GM21737 (cell line): ENCODE measurements around the gene EHHADH.

Experiments used
- ATAC-seq: cut with Tn5 transposase; IDR thresholded peaks from one replicate; pipeline ENCODE4 v1.9.1; 2021; ENCODE audit warnings: mild to moderate bottlenecking, moderate library complexity; ENCODE audit not compliant: unreplicated experiment

Gene EHHADH

GRCh38 chr3:185151101-185151963, 102.5 kb downstream of the EHHADH start:
- no peak for ATAC-seq

GRCh38 chr3:185150561-185150960, 103.3 kb downstream of the EHHADH start:
- no peak for ATAC-seq

- ATAC-seq, result no peak
Observed at GRCh38 chr3:185149591-185149990, 104.3 kb downstream of the EHHADH start.

GRCh38 chr3:185145511-185145910, 108.3 kb downstream of the EHHADH start:
- no peak for ATAC-seq

- no peak for ATAC-seq
Observed at GRCh38 chr3:185144784-185145183, 109.1 kb downstream of the EHHADH start.
